Smooth muscle cell of the brain vasculature (primary cell): Measurements from ENCODE around the gene ATF7IP.
A peak's percentile ranks its signal among the peaks of the same experiment; 100 is the strongest.

Source experiments
- DNase-seq: peaks from one replicate; pipeline ENCODE4 v3.0.0-alpha.2; 2012; ENCODE audit warnings: low read depth, low spot score

Gene ATF7IP

GRCh38 chr12:14410841-14411569 is 45.5 kb downstream of the ATF7IP start:
- DNase-seq: no peak

DNA sequence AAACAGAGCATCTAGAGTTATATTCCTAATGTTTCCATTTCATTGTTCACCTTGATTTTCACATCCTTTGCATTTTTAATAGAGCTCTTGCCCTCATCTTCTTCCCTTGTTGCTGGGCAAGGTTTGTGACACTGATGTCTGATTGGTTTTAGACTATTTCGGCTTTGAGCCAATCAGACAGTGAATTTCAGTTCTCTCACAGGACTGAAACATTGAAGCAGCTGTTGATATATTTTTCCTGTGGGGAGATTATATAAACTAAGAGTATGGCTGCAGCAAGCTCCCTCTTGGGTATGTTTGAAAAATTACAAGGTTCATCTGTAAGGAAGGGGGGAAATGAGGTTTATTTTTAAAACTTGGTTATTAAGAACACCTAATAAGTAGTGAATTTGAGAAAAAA is 51.2 kb downstream of the ATF7IP start:
- DNase-seq: peak; percentile 66

DNA sequence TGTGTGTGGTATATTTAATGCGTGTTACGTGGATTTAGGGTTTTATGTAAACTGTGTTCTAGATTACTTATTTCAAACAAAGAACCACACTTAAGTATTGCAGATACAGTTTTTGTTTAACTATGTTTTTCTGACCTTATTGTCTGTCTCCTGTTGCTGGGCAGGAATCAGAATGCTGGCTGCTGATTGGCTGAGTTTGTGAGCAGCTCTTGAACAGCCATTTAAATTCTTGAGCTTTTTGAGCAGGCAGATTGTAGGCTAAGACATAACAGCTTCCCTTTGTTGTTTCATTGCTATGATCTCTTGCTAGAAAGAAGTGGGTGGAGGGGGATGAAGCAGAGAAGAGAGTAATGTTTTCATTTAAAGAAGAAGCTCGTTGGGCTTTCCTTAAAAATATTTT is 52.2 kb downstream of the ATF7IP start:
- DNase-seq: peak; percentile 72

- no peak for DNase-seq
Observed at GRCh38 chr12:14418451-14418890, 53.0 kb downstream of the ATF7IP start.

- no peak for DNase-seq
Observed at GRCh38 chr12:14422516-14423230, 57.2 kb downstream of the ATF7IP start.

- DNase-seq: no peak
Observed at GRCh38 chr12:14424545-14424944, 59.1 kb downstream of the ATF7IP start.

GRCh38 chr12:14426792-14427191 is 61.3 kb downstream of the ATF7IP start:
- no peak for DNase-seq

DNA sequence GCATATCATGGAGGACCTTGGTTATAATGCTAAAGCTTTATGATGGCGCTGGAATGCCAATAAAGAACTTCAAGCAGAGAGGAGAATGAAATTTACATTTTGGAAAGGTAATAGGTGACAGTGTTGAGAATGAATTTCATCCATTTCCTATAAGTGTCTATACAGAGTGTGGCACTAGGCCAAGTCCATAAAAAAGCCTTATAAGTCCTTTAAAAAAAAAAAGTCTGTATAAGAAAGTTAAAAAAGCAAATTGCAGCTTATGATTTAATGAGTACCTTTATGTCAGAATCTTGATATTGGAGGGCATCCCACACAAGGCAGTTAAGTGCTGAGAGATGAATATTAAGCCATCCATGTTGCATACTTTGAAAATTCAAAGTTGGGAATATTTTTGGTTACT is 62.4 kb downstream of the ATF7IP start:
- no peak for DNase-seq

DNA sequence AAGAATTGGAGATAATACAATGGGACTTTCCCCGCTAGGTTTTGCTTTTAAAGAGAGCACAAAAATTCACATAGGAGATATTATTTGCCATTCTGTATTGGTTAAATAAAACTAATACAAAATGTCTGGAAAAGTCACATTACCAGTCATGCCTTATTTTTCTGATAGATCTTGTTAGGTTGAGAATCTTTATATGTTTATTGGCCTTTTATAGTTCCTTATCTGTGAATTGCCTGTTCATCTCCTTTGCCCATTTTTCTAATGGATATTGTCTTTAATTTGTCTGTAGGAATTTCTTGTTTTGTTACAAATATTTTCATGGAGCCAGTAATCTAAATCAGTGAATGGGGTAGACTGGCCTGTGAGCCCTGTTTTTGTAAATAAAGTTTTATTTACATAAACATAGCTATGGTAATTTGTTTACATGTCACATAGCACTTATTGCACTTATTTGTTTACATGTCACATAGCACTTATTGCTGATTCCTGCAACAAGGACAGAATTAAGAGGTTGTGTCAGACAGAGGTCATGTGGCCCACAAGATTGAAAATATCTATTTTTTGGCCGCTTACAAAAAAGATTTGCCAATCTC is 65.0 kb downstream of the ATF7IP start:
- DNase-seq: no peak

DNA sequence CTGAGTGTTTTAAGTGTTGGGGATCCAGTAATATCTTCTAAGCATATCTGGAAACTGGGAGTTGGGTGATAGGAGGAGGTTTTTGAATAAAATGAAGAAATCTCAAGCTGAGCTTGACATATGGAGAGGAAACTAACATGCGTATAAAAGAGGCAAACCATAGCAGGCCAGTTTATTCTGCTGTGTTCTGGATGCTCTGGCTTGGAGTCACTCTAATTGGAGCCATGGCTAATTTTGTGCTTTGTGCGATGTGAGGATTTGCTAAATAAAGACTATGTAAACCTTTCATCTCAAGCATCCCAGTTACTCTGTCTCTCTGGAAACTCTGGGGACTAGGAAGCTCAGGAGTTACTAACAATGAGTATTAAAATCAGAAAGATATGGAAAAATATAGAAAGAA is 66.5 kb downstream of the ATF7IP start:
- no peak for DNase-seq

- no peak for DNase-seq
Observed at GRCh38 chr12:14435627-14436026, 70.1 kb downstream of the ATF7IP start.

DNA sequence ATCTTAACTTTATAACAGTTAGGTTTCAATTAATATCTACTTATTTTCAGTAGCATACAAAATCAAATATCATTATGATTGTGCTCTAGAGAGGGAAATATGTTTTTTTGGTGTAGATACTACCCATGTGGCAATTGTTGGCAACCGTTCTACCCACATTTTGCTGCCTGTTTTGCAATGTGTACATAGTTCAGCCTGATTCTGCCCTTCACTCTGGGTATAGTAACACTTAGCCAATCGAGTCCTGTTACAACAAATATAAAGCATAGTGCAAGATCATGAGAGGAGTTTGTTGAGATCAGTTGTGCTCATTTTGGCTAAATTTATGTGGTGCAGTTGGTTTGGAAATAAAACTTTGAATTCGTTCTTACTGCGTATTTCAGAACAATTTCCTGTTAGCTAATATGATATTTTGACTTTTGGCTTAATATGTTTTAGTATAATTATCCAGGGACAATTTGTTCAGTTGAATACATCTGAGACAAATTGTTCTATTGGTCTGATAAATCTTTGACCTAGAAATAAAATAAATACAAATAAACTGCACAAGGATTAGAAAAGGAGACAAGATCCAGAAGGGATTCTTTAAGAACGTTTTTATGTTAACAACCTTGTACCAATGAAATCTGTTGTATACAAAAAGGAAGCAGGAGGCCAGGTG is 76.9 kb downstream of the ATF7IP start:
- no peak for DNase-seq

- no peak for DNase-seq
Observed at GRCh38 chr12:14443531-14443930, 78.0 kb downstream of the ATF7IP start.

- DNase-seq: no peak
Observed at GRCh38 chr12:14450479-14450878, 85.0 kb downstream of the ATF7IP start.

DNA sequence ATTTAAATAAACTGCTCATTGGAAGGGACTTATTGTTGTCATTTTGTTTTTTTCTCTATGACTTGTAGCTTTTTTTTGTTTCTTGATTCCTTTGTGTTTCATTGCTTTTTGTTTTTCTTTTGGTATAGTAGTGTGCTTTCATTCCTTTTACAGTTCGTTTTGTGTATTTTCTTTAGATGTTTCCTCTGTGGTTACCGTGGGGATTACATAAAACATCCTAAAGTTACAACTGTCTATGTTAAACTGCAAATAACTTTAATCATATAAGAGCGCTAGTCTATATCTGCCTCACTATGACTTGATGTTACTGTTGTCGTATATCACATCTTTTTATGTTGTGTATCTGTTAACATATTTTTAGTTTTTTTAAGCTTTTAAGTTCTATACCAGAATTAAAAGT is 86.9 kb downstream of the ATF7IP start:
- DNase-seq: peak; percentile 7

GRCh38 chr12:14452865-14453264 is 87.4 kb downstream of the ATF7IP start:
- no peak for DNase-seq

- DNase-seq: no peak
Observed at GRCh38 chr12:14454098-14454907, 88.8 kb downstream of the ATF7IP start.

DNA sequence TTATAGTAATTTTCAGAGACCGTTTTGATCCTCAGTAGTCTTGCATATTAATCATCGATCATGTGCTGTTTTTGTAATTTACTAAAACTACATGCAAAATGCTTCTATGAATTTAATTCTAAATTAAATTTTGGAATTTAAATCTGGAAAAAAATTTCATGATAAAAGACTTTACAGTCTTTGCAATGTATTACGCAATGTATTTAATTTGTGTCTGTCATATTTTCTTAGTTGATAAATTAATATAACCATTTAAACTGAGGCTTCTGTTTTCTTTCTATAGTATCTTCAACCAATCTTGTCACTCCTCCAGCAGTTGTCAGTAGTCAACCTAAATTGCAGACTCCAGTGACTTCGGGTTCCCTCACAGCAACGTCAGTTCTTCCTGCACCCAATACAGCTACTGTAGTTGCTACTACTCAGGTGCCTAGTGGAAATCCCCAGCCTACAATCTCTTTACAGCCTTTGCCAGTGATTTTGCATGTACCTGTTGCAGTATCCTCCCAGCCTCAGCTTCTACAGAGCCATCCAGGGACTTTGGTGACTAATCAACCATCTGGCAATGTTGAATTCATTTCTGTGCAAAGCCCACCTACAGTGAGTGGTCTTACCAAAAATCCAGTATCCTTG is 94.8 kb downstream of the ATF7IP start:
- no peak for DNase-seq

GRCh38 chr12:14471497-14471896 is 106.0 kb downstream of the ATF7IP start:
- DNase-seq: no peak

GRCh38 chr12:14473707-14474287 is 108.3 kb downstream of the ATF7IP start:
- DNase-seq: peak; percentile 2

- no peak for DNase-seq
Observed at GRCh38 chr12:14479004-14479403, 113.5 kb downstream of the ATF7IP start.
